Sigmoid colon (tissue), 4 donors: Measurements from ENCODE around the gene CDK13.

Experiments used
- POLR2A ChIP-seq, 2 donors: fragments of 450-650 bp; IDR thresholded peaks; one replicate each; pipeline ENCODE4 v1.6.1; 2016; ENCODE audit warnings: antibody characterized with exemption in 2 of 2, mild to moderate bottlenecking in 2 of 2, moderate library complexity in 2 of 2
- POLR2AphosphoS5 ChIP-seq, 4 donors: sonication (generic); formaldehyde crosslinking; IDR thresholded peaks; one replicate each; pipeline ENCODE4 v1.6.1; 2017; ENCODE audit warnings: antibody characterized with exemption in 4 of 4
- TF ChIP-seq, protein P1 (sequence below), 4 experiments: fragments of 450-650 bp in 3 of 4; fragments of 200-600 bp in 1 of 4; IDR thresholded peaks; one replicate each; pipeline ENCODE4 v1.5.1; 2016 to 2019; ENCODE audit warnings: antibody characterized with exemption in 4 of 4, mild to moderate bottlenecking in 3 of 4, moderate library complexity in 2 of 4

DNA sequence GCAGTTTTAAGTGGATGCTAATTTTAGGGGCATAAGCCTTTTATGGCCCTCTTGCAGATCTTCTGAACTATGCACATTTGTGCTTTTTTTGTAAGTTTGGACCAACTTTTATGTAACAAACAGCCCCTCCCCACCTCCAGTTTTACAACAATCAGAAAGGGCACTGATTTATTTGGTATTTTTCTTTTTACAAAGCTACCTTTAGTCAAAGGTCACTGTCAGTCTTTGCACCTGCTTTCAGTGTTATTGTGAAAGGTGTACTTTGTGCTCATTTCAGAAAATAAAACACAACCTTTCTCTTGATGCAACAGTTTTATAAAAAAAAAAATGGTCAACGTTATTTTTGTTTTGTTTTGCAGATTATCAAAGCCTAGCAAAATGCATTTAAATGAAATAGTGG lies 145.2 kb downstream of the CDK13 start:
- TF ChIP-seq, protein P1, sequence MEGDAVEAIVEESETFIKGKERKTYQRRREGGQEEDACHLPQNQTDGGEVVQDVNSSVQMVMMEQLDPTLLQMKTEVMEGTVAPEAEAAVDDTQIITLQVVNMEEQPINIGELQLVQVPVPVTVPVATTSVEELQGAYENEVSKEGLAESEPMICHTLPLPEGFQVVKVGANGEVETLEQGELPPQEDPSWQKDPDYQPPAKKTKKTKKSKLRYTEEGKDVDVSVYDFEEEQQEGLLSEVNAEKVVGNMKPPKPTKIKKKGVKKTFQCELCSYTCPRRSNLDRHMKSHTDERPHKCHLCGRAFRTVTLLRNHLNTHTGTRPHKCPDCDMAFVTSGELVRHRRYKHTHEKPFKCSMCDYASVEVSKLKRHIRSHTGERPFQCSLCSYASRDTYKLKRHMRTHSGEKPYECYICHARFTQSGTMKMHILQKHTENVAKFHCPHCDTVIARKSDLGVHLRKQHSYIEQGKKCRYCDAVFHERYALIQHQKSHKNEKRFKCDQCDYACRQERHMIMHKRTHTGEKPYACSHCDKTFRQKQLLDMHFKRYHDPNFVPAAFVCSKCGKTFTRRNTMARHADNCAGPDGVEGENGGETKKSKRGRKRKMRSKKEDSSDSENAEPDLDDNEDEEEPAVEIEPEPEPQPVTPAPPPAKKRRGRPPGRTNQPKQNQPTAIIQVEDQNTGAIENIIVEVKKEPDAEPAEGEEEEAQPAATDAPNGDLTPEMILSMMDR (IDR thresholded peaks at IDR 0.05), result no peak
- TF ChIP-seq POLR2A (IDR thresholded peaks at IDR 0.05), result no peak
- TF ChIP-seq POLR2AphosphoS5 (IDR thresholded peaks at IDR 0.05), result no peak
